H1 (cell line): Measurements from ENCODE around the gene SLC25A51. TPM values are rescaled to one million over a fixed set of nuclear protein-coding genes. Genes with fewer than 3 reads are reported as not detected.

ENCODE experiments used
- CTCF ChIA-PET: fragments of 300-600 bp; sonication (Branson Sonifier 250); formaldehyde crosslinking; loops from one replicate; lab custom pipeline; 2021; ENCODE audit not compliant: partially characterized antibody; lab: Charles Lee
- POLR2A ChIA-PET: fragments of 300-600 bp; sonication (Branson Sonifier 250); formaldehyde crosslinking; loops from one replicate; lab custom pipeline; 2021; ENCODE audit warnings: inconsistent platforms; ENCODE audit not compliant: partially characterized antibody; lab: Charles Lee
- DNase-seq, 2 experiments: peaks; one replicate each; pipeline versions ENCODE4 v3.0.0 to v3.0.0-alpha.2; 2010 to 2022; ENCODE audit warnings: low spot score in 2 of 2, low read depth in 1 of 2, mixed read lengths in 1 of 2
- FAIRE-seq: peaks from 2 replicates; lab custom pipeline; 2011; peaks lifted over from hg19 to GRCh38; lab: Jason Lieb, UNC
- H2AFZ ChIP-seq: 2 replicates; pipeline ENCODE4 v1.8.1; 2012; ENCODE audit warnings: low read length, inconsistent platforms
- H2AK5ac ChIP-seq: 2 replicates; pipeline ENCODE4 v1.6.1; 2013; ENCODE audit warnings: low read depth, low read length
- H2BK120ac ChIP-seq: replicated peaks from 2 replicates; pipeline ENCODE3; 2013; ENCODE audit warnings: low read depth, low read length, inconsistent platforms
- H2BK12ac ChIP-seq: 2 replicates; pipeline ENCODE4 v1.6.1; 2013; ENCODE audit warnings: low read depth, low read length
- H2BK15ac ChIP-seq: 2 replicates; pipeline ENCODE4 v1.6.1; 2013; ENCODE audit warnings: low read length
- H2BK20ac ChIP-seq: 2 replicates; pipeline ENCODE4 v1.6.1; 2013; ENCODE audit warnings: low read length
- H2BK5ac ChIP-seq: 2 replicates; pipeline ENCODE4 v1.6.1; 2013; ENCODE audit warnings: low read depth, low read length
- H3K14ac ChIP-seq: 2 replicates; pipeline ENCODE4 v1.6.1; 2013; ENCODE audit warnings: inconsistent platforms; ENCODE audit not compliant: insufficient read length
- H3K18ac ChIP-seq: 2 replicates; pipeline ENCODE4 v1.6.1; 2013; ENCODE audit warnings: low read length; ENCODE audit errors: extremely low read depth
- H3K23ac ChIP-seq: 2 replicates; pipeline ENCODE4 v1.6.1; 2013; ENCODE audit warnings: inconsistent platforms; ENCODE audit not compliant: insufficient read length
- H3K23me2 ChIP-seq: 2 replicates; pipeline ENCODE4 v1.6.1; 2013; ENCODE audit warnings: low read depth, low read length
- H3K27ac ChIP-seq: 2 replicates; pipeline ENCODE4 v1.6.1; 2011; ENCODE audit warnings: low read depth, low read length, inconsistent platforms
- H3K27me3 ChIP-seq, 4 experiments: replicated peaks in 1 of 4; 1 replicate in 1 of 4; 2 replicates in 3 of 4; pipeline versions ENCODE4 v1.6.1 to v1.8.1; 2011 to 2013; ENCODE audit warnings: low read length in 3 of 4, mild to moderate bottlenecking in 3 of 4, inconsistent platforms in 2 of 4, mixed read lengths in 2 of 4, moderate library complexity in 1 of 4; ENCODE audit not compliant: control insufficient read depth in 3 of 4, insufficient read depth in 3 of 4; ENCODE audit errors: extremely low read depth in 1 of 4
- H3K36me3 ChIP-seq, 4 experiments: 2 replicates each; pipeline versions ENCODE4 v1.6.1 to v1.8.1; 2011 to 2013; ENCODE audit warnings: mild to moderate bottlenecking in 4 of 4, low read length in 3 of 4, moderate library complexity in 2 of 4, control low read depth in 1 of 4, inconsistent platforms in 1 of 4; ENCODE audit not compliant: insufficient read depth in 4 of 4, control insufficient read depth in 2 of 4
- H3K4ac ChIP-seq: replicated peaks from 2 replicates; pipeline ENCODE3; 2013; ENCODE audit warnings: low read length, low read depth, mixed read lengths, inconsistent platforms; ENCODE audit not compliant: insufficient read length
- H3K4me1 ChIP-seq, 4 experiments: replicated peaks in 1 of 4; 1 replicate in 1 of 4; 2 replicates in 3 of 4; pipeline versions ENCODE4 v1.6.1 to v1.8.1; 2011 to 2013; ENCODE audit warnings: low read length in 3 of 4, inconsistent platforms in 2 of 4, mixed read lengths in 1 of 4; ENCODE audit not compliant: insufficient read depth in 4 of 4, control insufficient read depth in 3 of 4
- H3K4me2 ChIP-seq, 2 experiments: 2 replicates each; pipeline versions ENCODE4 v1.6.1 to v1.8.1; 2011 to 2013; ENCODE audit warnings: low read depth in 2 of 2, low read length in 2 of 2, control low read depth in 1 of 2, inconsistent platforms in 1 of 2, mild to moderate bottlenecking in 1 of 2; ENCODE audit not compliant: insufficient read depth in 1 of 2
- H3K4me3 ChIP-seq, 4 experiments: fragments of 200-600, 300-600 bp in 1 of 4; sonication (generic), shearing (Covaris generic), sonication (Bioruptor Twin) in 1 of 4; 2 replicates each; pipeline versions ENCODE4 v1.5.1 to v1.8.1; 2011 to 2016; ENCODE audit warnings: low read length in 4 of 4, low read depth in 3 of 4, control low read depth in 2 of 4, inconsistent platforms in 2 of 4, mild to moderate bottlenecking in 2 of 4, mixed read lengths in 1 of 4, moderate library complexity in 1 of 4; ENCODE audit not compliant: insufficient read depth in 2 of 4; ENCODE audit errors: extremely low read depth in 1 of 4
- H3K56ac ChIP-seq: replicated peaks from 2 replicates; pipeline ENCODE3; 2013; ENCODE audit warnings: low read depth, mild to moderate bottlenecking, mixed read lengths, low read length, inconsistent platforms; ENCODE audit not compliant: insufficient read length
- H3K79me1 ChIP-seq: 2 replicates; pipeline ENCODE4 v1.6.1; 2013; ENCODE audit warnings: low read depth, low read length, control low read depth
- H3K79me2 ChIP-seq, 2 experiments: 2 replicates each; pipeline versions ENCODE4 v1.6.1 to v1.8.1; 2012 to 2013; ENCODE audit warnings: low read length in 2 of 2, mild to moderate bottlenecking in 2 of 2, inconsistent platforms in 1 of 2; ENCODE audit not compliant: insufficient read depth in 2 of 2, control insufficient read depth in 1 of 2
- H3K9ac ChIP-seq, 4 experiments: replicated peaks in 1 of 4; 1 replicate in 1 of 4; 2 replicates in 3 of 4; pipeline versions ENCODE4 v1.6.1 to v1.8.1; 2011 to 2013; ENCODE audit warnings: low read depth in 3 of 4, low read length in 3 of 4, control low read depth in 2 of 4, mild to moderate bottlenecking in 2 of 4, moderate library complexity in 2 of 4, inconsistent platforms in 1 of 4; ENCODE audit errors: extremely low read depth in 1 of 4
- H3K9me3 ChIP-seq, 2 experiments: 2 replicates each; pipeline versions ENCODE4 v1.6.1 to v1.8.1; 2012 to 2013; ENCODE audit warnings: mild to moderate bottlenecking in 2 of 2, moderate library complexity in 2 of 2, control low read depth in 1 of 2, inconsistent platforms in 1 of 2, low read depth in 1 of 2, low read length in 1 of 2, mixed read lengths in 1 of 2; ENCODE audit not compliant: insufficient read depth in 2 of 2
- H4K20me1 ChIP-seq, 2 experiments: replicated peaks in 1 of 2; 2 replicates each; pipeline versions ENCODE3 to v1.8.1; 2011 to 2013; ENCODE audit warnings: inconsistent platforms in 2 of 2, low read length in 2 of 2, mild to moderate bottlenecking in 1 of 2; ENCODE audit not compliant: insufficient read depth in 2 of 2, control insufficient read depth in 1 of 2
- H4K5ac ChIP-seq: 2 replicates; pipeline ENCODE4 v1.6.1; 2013; ENCODE audit warnings: low read length, low read depth, mixed read lengths, inconsistent platforms; ENCODE audit not compliant: insufficient read length
- H4K8ac ChIP-seq: 2 replicates; pipeline ENCODE4 v1.8.0; 2013; ENCODE audit warnings: mild to moderate bottlenecking, moderate library complexity, low read length, inconsistent platforms; ENCODE audit not compliant: insufficient read depth; ENCODE audit errors: extremely low read depth
- H4K91ac ChIP-seq: replicated peaks from 2 replicates; pipeline ENCODE3; 2013; ENCODE audit warnings: low read length, mixed read lengths, inconsistent platforms; ENCODE audit not compliant: insufficient read length
- POU5F1 ChIP-seq: IDR thresholded peaks from 2 replicates; pipeline ENCODE4 v1.6.1; 2011; ENCODE audit warnings: low read depth, mild to moderate bottlenecking, low read length, moderate library complexity
- RNF2 ChIP-seq: fragments of 200-900, 300-1000 bp; sonication (generic); IDR thresholded peaks from 2 replicates; pipeline ENCODE4 v1.7.1; 2016; ENCODE audit warnings: borderline replicate concordance, low read depth, mild to moderate bottlenecking, antibody characterized with exemption, low read length; ENCODE audit not compliant: poor library complexity, severe bottlenecking; ENCODE audit errors: missing control alignments
- TCF12 ChIP-seq: IDR thresholded peaks from 2 replicates; pipeline ENCODE4 v1.6.1; 2011; ENCODE audit warnings: low read depth, mild to moderate bottlenecking, low read length
- USF2 ChIP-seq: IDR thresholded peaks from 2 replicates; pipeline ENCODE4 v1.6.1; 2011; ENCODE audit warnings: low read length, improper control_type of control experiment
- YY1 ChIP-seq: IDR thresholded peaks from 2 replicates; pipeline ENCODE4 v1.6.1; 2011; ENCODE audit warnings: low read depth, mild to moderate bottlenecking, low read length
- WGBS, 2 experiments: shearing (Covaris generic) in 1 of 2; methylation state at CpG; one replicate each; pipeline versions ENCODE4 v1.1.6 to v1.1.7; 2013 to 2015; ENCODE audit warnings: low lambda C conversion rate in 2 of 2, mixed read lengths in 2 of 2, inconsistent platforms in 1 of 2, low coverage in 1 of 2, missing lambda C conversion rate in 1 of 2; ENCODE audit not compliant: insufficient replicate concordance in 2 of 2, insufficient coverage in 1 of 2, insufficient read length in 1 of 2; ENCODE audit errors: extremely low coverage in 1 of 2, missing lambda C conversion rate in 1 of 2; 5-methylcytosine and 5-hydroxymethylcytosine counted together
- polyA plus RNA-seq, 7 experiments: library from polyadenylated mRNA; depleted of rRNA in 3 of 7; stranded (reverse) in 5 of 7; unstranded in 2 of 7; fragments of >200 nt in 5 of 7; fragments of 200-250 nt in 2 of 7; gene quantifications; 1 replicate in 5 of 7; 2 replicates in 1 of 7; 4 replicates in 1 of 7; pipeline versions ENCODE4 v1.2.1 to v1.2.3, GENCODE V29; 2011 to 2013; ENCODE audit warnings: missing spikeins in 2 of 7, mixed read lengths in 2 of 7
- total RNA-seq: library from RNA; stranded (reverse); fragmentation: NEBNext Ultra II Directional; extraction: Animal tissue kit (Norgen Biotek cat#: 25700); gene quantifications from 2 replicates; pipeline ENCODE4 v1.2.1, GENCODE V29; 2021

The SLC25A51 gene
- total and polyA plus RNA-seq, 2 of the 8 experiments (the other 6 are each of a cell fraction or from before 2014, with no cell fraction given) = 8.0 to 14.5 TPM

GRCh38 chr9:37923118-37923795 is 19.3 kb upstream of the SLC25A51 start:
- no peaks in the 10 kb centered on the region for H3K23me2 ChIP-seq
- no peak overlapping the region for H3K14ac ChIP-seq
- H2AFZ ChIP-seq = no peak overlapping the region
- H3K79me2 ChIP-seq = no peaks in the 10 kb centered on the region
- TF ChIP-seq RNF2 (no peak), TCF12 (no peak), POU5F1 (no peak), YY1 (no peak), USF2 (peak; percentile 48)
- H3K4me2 ChIP-seq = no peak overlapping the region
- no peaks in the 10 kb centered on the region for H3K9me3 ChIP-seq
- CTCF ChIA-PET = interaction anchor here (0.6 to 3.1 kb wide), 8 partner anchors 8 to 550 kb away, joined by 3 to 29 read pairs (median 4); no protein-coding TSS in a partner anchor
- DNase-seq = no peak
- no peaks in the 10 kb centered on the region; a peak in 1 of 8 replicates for H3K36me3 ChIP-seq
- H2BK12ac ChIP-seq = peak overlapping the region; percentile 62; the same call in 1 of the 2 replicates
- H2BK20ac ChIP-seq = 0 out of 2 replicates have a peak overlapping the region, but pooled peaks have one; percentile 77
- POLR2A ChIA-PET = no interaction called here
- H3K18ac ChIP-seq = 0 out of 2 replicates have a peak overlapping the region, but pooled peaks have one; percentile 51
- peaks cover 0 to 39% (median 15%) of the 10 kb centered on the region in 4 experiments; a peak in 5 of 7 replicates for H3K4me1 ChIP-seq
- H2BK15ac ChIP-seq = peak overlapping the region; percentile 32; the same call in 1 of the 2 replicates
- no peak overlapping the region for H4K5ac ChIP-seq
- H2AK5ac ChIP-seq = no peak overlapping the region
- FAIRE-seq = no peak
- no peak overlapping the region for H3K9ac ChIP-seq
- peaks cover 2% of the 10 kb centered on the region; the same call in 1 of the 2 replicates for H3K79me1 ChIP-seq
- no peak overlapping the region for H3K4ac ChIP-seq
- H2BK120ac ChIP-seq = no peak overlapping the region
- H3K27ac ChIP-seq = no peak overlapping the region; the same call in 1 of the 2 replicates
- H4K8ac ChIP-seq = no peak overlapping the region
- H4K20me1 ChIP-seq = peaks cover 0 to 3% of the 10 kb centered on the region in 2 experiments
- no peak overlapping the region for H3K23ac ChIP-seq
- H4K91ac ChIP-seq = peak overlapping the region; percentile 46
- WGBS, 2 experiments = 90% methylated on average over 14 of the region's 14 CpGs; no CpG with 5 or more reads in 1 of the 2 experiments
- H3K27me3 ChIP-seq = no peaks in the 10 kb centered on the region
- peak overlapping the region; percentile 79 for H2BK5ac ChIP-seq
- H3K56ac ChIP-seq = no peak overlapping the region
- no peak overlapping the region for H3K4me3 ChIP-seq
